Esophagus muscularis mucosa (tissue), 3 donors: ENCODE data around the gene MEGF8.

Experiments used
- CTCF ChIP-seq, 3 experiments: fragments of 200-600 bp in 2 of 3; fragments of 450-650 bp in 1 of 3; sonication (generic) in 2 of 3; IDR thresholded peaks; one replicate each; pipeline ENCODE4 v1.5.1; 2017 to 2019; ENCODE audit warnings: antibody characterized with exemption in 3 of 3, mild to moderate bottlenecking in 2 of 3, moderate library complexity in 1 of 3
- POLR2A ChIP-seq: fragments of 450-650 bp; IDR thresholded peaks from one replicate; pipeline ENCODE4 v1.6.1; 2017; ENCODE audit warnings: antibody characterized with exemption, moderate library complexity, mild to moderate bottlenecking, low read depth

- TF ChIP-seq POLR2A, result no peak
- no peak for TF ChIP-seq CTCF (IDR thresholded peaks at IDR 0.05)
These were observed 95.7 kb downstream of the MEGF8 start for GRCh38 chr19:42421101-42421500.
